ENCODE results near the gene DNAAF8. TPM values are rescaled to one million over a fixed set of nuclear protein-coding genes. Genes with fewer than 3 reads are reported as not detected.

Gene DNAAF8
- polyA plus RNA-seq, 1 experiment = 0.89 TPM

GRCh38 chr16:4796982-4797804 is 62.9 kb downstream of the DNAAF8 start:
- DNase-seq (ENCODE audit: low read depth, low spot score) = no peak
- TF ChIP-seq CTCF (IDR thresholded peaks at IDR 0.05; ENCODE audit: low read depth, low read length) = no peak
- POLR2A ChIA-PET = interaction anchor here (0.8 kb wide), 1 partner anchor 24 kb away, joined by 3 read pairs; no protein-coding TSS in a partner anchor
- H3K27me3 ChIP-seq (ENCODE audit: control insufficient read depth, insufficient read depth, low read length) = no peaks in the 10 kb centered on the region
- no peak overlapping the region for H3K27ac ChIP-seq (ENCODE audit: low read depth, low read length)
- no peaks in the 10 kb centered on the region; the same call in 1 of the 2 replicates for H3K9me3 ChIP-seq (ENCODE audit: control insufficient read depth, insufficient read depth, low read length)
- H3K4me3 ChIP-seq (ENCODE audit: low read depth, low read length) = no peak overlapping the region
- CTCF ChIA-PET = no interaction called here

- ChIA-PET POLR2A (no interaction called here), CTCF (no interaction called here)
- DNase-seq (ENCODE audit: low read depth, low spot score) = no peak
- no peaks in the 10 kb centered on the region; the same call in 1 of the 2 replicates for H3K9me3 ChIP-seq (ENCODE audit: control insufficient read depth, insufficient read depth, low read length)
- no peak overlapping the region for H3K27ac ChIP-seq (ENCODE audit: low read depth, low read length)
- no peaks in the 10 kb centered on the region for H3K27me3 ChIP-seq (ENCODE audit: control insufficient read depth, insufficient read depth, low read length)
- TF ChIP-seq CTCF (IDR thresholded peaks at IDR 0.05; ENCODE audit: low read depth, low read length) = no peak
- no peak overlapping the region for H3K4me3 ChIP-seq (ENCODE audit: low read depth, low read length)
Observed at GRCh38 chr16:4797805-4798252, 63.5 kb downstream of the DNAAF8 start.

- Histone ChIP-seq H3K9me3 (ENCODE audit: control insufficient read depth, insufficient read depth, low read length) (no peaks in the 10 kb centered on the region; the same call in 1 of the 2 replicates), H3K27me3 (ENCODE audit: control insufficient read depth, insufficient read depth, low read length) (no peaks in the 10 kb centered on the region), H3K27ac (ENCODE audit: low read depth, low read length) (no peak overlapping the region), H3K4me3 (ENCODE audit: low read depth, low read length) (no peak overlapping the region)
- no peak for DNase-seq (ENCODE audit: low read depth, low spot score)
- TF ChIP-seq CTCF (IDR thresholded peaks at IDR 0.05; ENCODE audit: low read depth, low read length) = no peak
- ChIA-PET CTCF (no interaction called here), POLR2A (no interaction called here)
Observed at GRCh38 chr16:4798456-4798855, 64.1 kb downstream of the DNAAF8 start.

Small RNAs within 50 kb of the gene (small RNA-seq; reads per million reads assigned to genes)
- not detected for gene RF00017 (ENCODE audit: insufficient read length, low read depth)

Other genes starting within 250 kb of the DNAAF8 start
- 12.2 and 14.9 TPM in 2 replicates for gene CDIP1, start 195.8 kb upstream of the DNAAF8 start, polyA plus RNA-seq (2011; rRNA removed)
- not detected in 2 replicates for gene C16orf96, start 178.2 kb upstream of the DNAAF8 start, polyA plus RNA-seq (2011; rRNA removed)
- 4.1 and 6.1 TPM in 2 replicates for gene UBALD1, start 119.6 kb upstream of the DNAAF8 start, polyA plus RNA-seq (2011; rRNA removed)
- 3.4 and 8.6 TPM in 2 replicates for gene MGRN1, start 109.7 kb upstream of the DNAAF8 start, polyA plus RNA-seq (2011; rRNA removed)
- gene NUDT16L1, start 41.0 kb upstream of the DNAAF8 start, polyA plus RNA-seq (2011; rRNA removed) = 25.2 and 29.3 TPM in 2 replicates
- 14.0 and 15.0 TPM in 2 replicates for gene ANKS3, start 266 bp upstream of the DNAAF8 start, polyA plus RNA-seq (2011; rRNA removed)
- gene ZNF500, start 32.6 kb downstream of the DNAAF8 start, polyA plus RNA-seq (2011; rRNA removed) = 3.1 and 4.2 TPM in 2 replicates
- not detected in 2 replicates for gene SEPTIN12, start 53.8 kb downstream of the DNAAF8 start, polyA plus RNA-seq (2011; rRNA removed)
- gene SMIM22, start 60.8 kb downstream of the DNAAF8 start, polyA plus RNA-seq (2011; rRNA removed) = not detected in 2 replicates
- gene ROGDI, start 68.1 kb downstream of the DNAAF8 start, polyA plus RNA-seq (2011; rRNA removed) = 9.2 and 14.3 TPM in 2 replicates
- gene GLYR1, start 112.8 kb downstream of the DNAAF8 start, polyA plus RNA-seq (2011; rRNA removed) = 44.2 and 46.3 TPM in 2 replicates
- gene UBN1, start 112.9 kb downstream of the DNAAF8 start, polyA plus RNA-seq (2011; rRNA removed) = 11.2 TPM in 2 replicates
- 2.0 and 2.2 TPM in 2 replicates for gene PPL, start 202.6 kb downstream of the DNAAF8 start, polyA plus RNA-seq (2011; rRNA removed)
- gene SEC14L5, start 223.8 kb downstream of the DNAAF8 start, polyA plus RNA-seq (2011; rRNA removed) = 0.05 and 0.06 TPM in 2 replicates

All from AG04450 (cell line).